BLaER1 treated with 17β-estradiol and CSF1 and Interleukin-3, amounts not matched to agents 10 nM and 100 nM (cell line): ENCODE measurements around the gene MTMR11.

ENCODE experiments used
- H3K27ac ChIP-seq, 11 experiments: shearing (Covaris generic); formaldehyde crosslinking; 2 replicates each; pipeline ENCODE4 v1.8.1; 2022
- H3K27me3 ChIP-seq, 11 experiments: shearing (Covaris generic); formaldehyde crosslinking; 2 replicates each; pipeline ENCODE4 v1.8.1; 2022
- H3K36me3 ChIP-seq, 11 experiments: shearing (Covaris generic); formaldehyde crosslinking; 2 replicates each; pipeline ENCODE4 v1.8.1; 2022
- H3K4me1 ChIP-seq, 10 experiments: shearing (Covaris generic); formaldehyde crosslinking; 2 replicates each; pipeline ENCODE4 v1.8.1; 2022
- H3K4me2 ChIP-seq, 11 experiments: shearing (Covaris generic); formaldehyde crosslinking; 2 replicates each; pipeline ENCODE4 v1.8.1; 2022
- H3K4me3 ChIP-seq, 10 experiments: shearing (Covaris generic); formaldehyde crosslinking; 2 replicates each; pipeline ENCODE4 v1.8.1; 2022
- H3K9ac ChIP-seq, 11 experiments: shearing (Covaris generic); formaldehyde crosslinking; 2 replicates each; pipeline ENCODE4 v1.8.1; 2022
- H3K9me3 ChIP-seq, 11 experiments: shearing (Covaris generic); formaldehyde crosslinking; replicated peaks in 1 of 11; 2 replicates each; pipeline ENCODE4 v1.8.1; 2022
- H4K20me1 ChIP-seq, 11 experiments: shearing (Covaris generic); formaldehyde crosslinking; 2 replicates each; pipeline ENCODE4 v1.8.1; 2022
- Cebpa-rat ChIP-seq, 11 experiments: shearing (Covaris generic); IDR thresholded peaks; 2 replicates each; pipeline ENCODE4 v1.8.1; 2022

MTMR11 gene

GRCh38 chr1:149936170-149936991 lies at the start of gene MTMR11:
Gene MTMR11, minus strand, starts transcription at chr1:149936879. Its CDS starts 232 bp downstream, at chr1:149936647.
- Histone ChIP-seq H3K9me3 (no peaks in the 10 kb centered on the region), H3K4me2 (peak within 1 kb of the TSS in 8 of 11 experiments; percentile 5 to 74 (median 62); a peak in 11 of 22 replicates), H3K4me1 (peaks cover 0 to 85% (median 27%) of the 10 kb centered on the region in 10 experiments; a peak in 15 of 20 replicates), H3K27ac (peak within 1 kb of the TSS in 1 of 11 experiments; percentile 20; a peak in 1 of 22 replicates), H3K27me3 (no peaks in the 10 kb centered on the region), H3K36me3 (no peaks in the 10 kb centered on the region), H3K9ac (no peak within 1 kb of the TSS), H4K20me1 (no peaks in the 10 kb centered on the region), H3K4me3 (no peak within 1 kb of the TSS)
- TF ChIP-seq Cebpa-rat (IDR thresholded peaks at IDR 0.05): no peak

- Histone ChIP-seq H3K9me3 (no peaks in the 10 kb centered on the region), H3K4me3 (no peak overlapping the region), H4K20me1 (0 out of 22 replicates have a peak, but pooled peaks cover 0 to 4% (median 0%) of the 10 kb centered on the region in 11 experiments), H3K27me3 (peaks cover 0 to 76% (median 0%) of the 10 kb centered on the region in 11 experiments; a peak in 5 of 22 replicates), H3K4me2 (no peak overlapping the region), H3K9ac (no peak overlapping the region), H3K36me3 (no peaks in the 10 kb centered on the region), H3K4me1 (peaks cover 0 to 4% (median 0%) of the 10 kb centered on the region in 10 experiments; a peak in 1 of 20 replicates), H3K27ac (no peak overlapping the region)
- no peak for TF ChIP-seq Cebpa-rat (IDR thresholded peaks at IDR 0.05)
These were observed 43.4 kb upstream of the MTMR11 start for GRCh38 chr1:149979972-149980540.

GRCh38 chr1:149979245-149979971 lies 42.7 kb upstream of the MTMR11 start:
- Histone ChIP-seq H3K4me1 (peaks cover 0 to 4% (median 0%) of the 10 kb centered on the region in 10 experiments; a peak in 1 of 20 replicates), H3K4me3 (no peak overlapping the region), H3K36me3 (no peaks in the 10 kb centered on the region), H3K27ac (no peak overlapping the region), H3K9ac (no peak overlapping the region), H3K9me3 (no peaks in the 10 kb centered on the region), H4K20me1 (0 out of 22 replicates have a peak, but pooled peaks cover 0 to 4% (median 0%) of the 10 kb centered on the region in 11 experiments), H3K27me3 (peaks cover 0 to 76% (median 0%) of the 10 kb centered on the region in 11 experiments; a peak in 5 of 22 replicates), H3K4me2 (no peak overlapping the region)
- TF ChIP-seq Cebpa-rat (IDR thresholded peaks at IDR 0.05): no peak

GRCh38 chr1:149978547-149979023 lies 41.9 kb upstream of the MTMR11 start:
- H3K9me3 ChIP-seq: no peaks in the 10 kb centered on the region
- H3K27ac ChIP-seq: no peak overlapping the region
- H3K9ac ChIP-seq: no peak overlapping the region
- H3K27me3 ChIP-seq: peaks cover 0 to 74% (median 0%) of the 10 kb centered on the region in 11 experiments; a peak in 5 of 22 replicates
- H3K4me2 ChIP-seq: no peak overlapping the region
- H3K36me3 ChIP-seq: no peaks in the 10 kb centered on the region
- no peak for TF ChIP-seq Cebpa-rat (IDR thresholded peaks at IDR 0.05)
- no peak overlapping the region for H3K4me3 ChIP-seq
- H3K4me1 ChIP-seq: peaks cover 0 to 4% (median 0%) of the 10 kb centered on the region in 10 experiments; a peak in 1 of 20 replicates
- H4K20me1 ChIP-seq: no peaks in the 10 kb centered on the region

GRCh38 chr1:149977345-149977744 lies 40.7 kb upstream of the MTMR11 start:
- peaks cover 0 to 74% (median 0%) of the 10 kb centered on the region in 11 experiments; a peak in 4 of 22 replicates for H3K27me3 ChIP-seq
- H3K9me3 ChIP-seq: no peaks in the 10 kb centered on the region
- no peak overlapping the region for H3K4me2 ChIP-seq
- H3K36me3 ChIP-seq: no peaks in the 10 kb centered on the region
- TF ChIP-seq Cebpa-rat (IDR thresholded peaks at IDR 0.05): no peak
- peaks cover 0 to 4% (median 0%) of the 10 kb centered on the region in 10 experiments; a peak in 1 of 20 replicates for H3K4me1 ChIP-seq
- no peak overlapping the region for H3K27ac ChIP-seq
- no peaks in the 10 kb centered on the region for H4K20me1 ChIP-seq
- no peak overlapping the region for H3K4me3 ChIP-seq
- no peak overlapping the region for H3K9ac ChIP-seq

GRCh38 chr1:149972547-149972946 lies 35.9 kb upstream of the MTMR11 start:
- TF ChIP-seq Cebpa-rat (IDR thresholded peaks at IDR 0.05): no peak
- no peaks in the 10 kb centered on the region for H4K20me1 ChIP-seq
- peaks cover 0 to 47% (median 0%) of the 10 kb centered on the region in 11 experiments; a peak in 4 of 22 replicates for H3K27me3 ChIP-seq
- no peak overlapping the region for H3K4me2 ChIP-seq
- no peak overlapping the region for H3K9ac ChIP-seq
- peaks cover 0 to 4% (median 0%) of the 10 kb centered on the region in 10 experiments; a peak in 2 of 20 replicates for H3K4me1 ChIP-seq
- H3K9me3 ChIP-seq: no peaks in the 10 kb centered on the region
- H3K36me3 ChIP-seq: no peaks in the 10 kb centered on the region
- no peak overlapping the region for H3K4me3 ChIP-seq
- H3K27ac ChIP-seq: no peak overlapping the region

GRCh38 chr1:149967646-149968045 lies 31.0 kb upstream of the MTMR11 start:
- no peaks in the 10 kb centered on the region for H4K20me1 ChIP-seq
- H3K36me3 ChIP-seq: no peaks in the 10 kb centered on the region
- no peak overlapping the region for H3K9ac ChIP-seq
- no peaks in the 10 kb centered on the region for H3K9me3 ChIP-seq
- peak overlapping the region in 2 of 11 experiments; percentile 6 to 25; a peak in 2 of 22 replicates for H3K4me2 ChIP-seq
- H3K4me3 ChIP-seq: no peak overlapping the region
- TF ChIP-seq Cebpa-rat (IDR thresholded peaks at IDR 0.05): no peak
- peaks cover 0 to 23% (median 0%) of the 10 kb centered on the region in 11 experiments; a peak in 4 of 22 replicates for H3K27me3 ChIP-seq
- no peak overlapping the region for H3K27ac ChIP-seq
- peaks cover 0 to 7% (median under 1%) of the 10 kb centered on the region in 10 experiments; a peak in 8 of 20 replicates for H3K4me1 ChIP-seq

GRCh38 chr1:149967041-149967440 lies 30.4 kb upstream of the MTMR11 start:
- Histone ChIP-seq H3K4me1 (peaks cover 0 to 13% (median 7%) of the 10 kb centered on the region in 10 experiments; a peak in 14 of 20 replicates), H3K36me3 (no peaks in the 10 kb centered on the region), H3K27me3 (peaks cover 0 to 17% (median 0%) of the 10 kb centered on the region in 11 experiments; a peak in 4 of 22 replicates), H3K27ac (no peak overlapping the region), H3K9ac (no peak overlapping the region), H3K4me3 (no peak overlapping the region), H3K9me3 (no peaks in the 10 kb centered on the region), H4K20me1 (no peaks in the 10 kb centered on the region), H3K4me2 (peak overlapping the region in 2 of 11 experiments; percentile 6 to 25; a peak in 3 of 22 replicates)
- TF ChIP-seq Cebpa-rat (IDR thresholded peaks at IDR 0.05): no peak
